ENCODE results near the gene METTL25. TPM values are rescaled to one million over a fixed set of nuclear protein-coding genes. Genes with fewer than 3 reads are reported as not detected.

METTL25 gene
- polyA plus RNA-seq, 1 of the 3 experiments (the other 2 are of a cell fraction): 3.0 TPM

- TF ChIP-seq, protein P1, sequence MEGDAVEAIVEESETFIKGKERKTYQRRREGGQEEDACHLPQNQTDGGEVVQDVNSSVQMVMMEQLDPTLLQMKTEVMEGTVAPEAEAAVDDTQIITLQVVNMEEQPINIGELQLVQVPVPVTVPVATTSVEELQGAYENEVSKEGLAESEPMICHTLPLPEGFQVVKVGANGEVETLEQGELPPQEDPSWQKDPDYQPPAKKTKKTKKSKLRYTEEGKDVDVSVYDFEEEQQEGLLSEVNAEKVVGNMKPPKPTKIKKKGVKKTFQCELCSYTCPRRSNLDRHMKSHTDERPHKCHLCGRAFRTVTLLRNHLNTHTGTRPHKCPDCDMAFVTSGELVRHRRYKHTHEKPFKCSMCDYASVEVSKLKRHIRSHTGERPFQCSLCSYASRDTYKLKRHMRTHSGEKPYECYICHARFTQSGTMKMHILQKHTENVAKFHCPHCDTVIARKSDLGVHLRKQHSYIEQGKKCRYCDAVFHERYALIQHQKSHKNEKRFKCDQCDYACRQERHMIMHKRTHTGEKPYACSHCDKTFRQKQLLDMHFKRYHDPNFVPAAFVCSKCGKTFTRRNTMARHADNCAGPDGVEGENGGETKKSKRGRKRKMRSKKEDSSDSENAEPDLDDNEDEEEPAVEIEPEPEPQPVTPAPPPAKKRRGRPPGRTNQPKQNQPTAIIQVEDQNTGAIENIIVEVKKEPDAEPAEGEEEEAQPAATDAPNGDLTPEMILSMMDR (IDR thresholded peaks at IDR 0.05): no peak
- TF ChIP-seq ELF1 (IDR thresholded peaks at IDR 0.05) (no peak), FOSL2 (IDR thresholded peaks at IDR 0.05; ENCODE audit: borderline replicate concordance, low read depth) (no peak), YY1 (IDR thresholded peaks at IDR 0.05; ENCODE audit: low read depth) (no peak), TAF1 (IDR thresholded peaks at IDR 0.05; ENCODE audit: borderline replicate concordance, low read depth, low read length) (no peak), TCF12 (IDR thresholded peaks at IDR 0.05) (no peak)
These were observed 156.6 kb downstream of the METTL25 start (continued) for GRCh38 chr12:82514880-82515279.

DNA sequence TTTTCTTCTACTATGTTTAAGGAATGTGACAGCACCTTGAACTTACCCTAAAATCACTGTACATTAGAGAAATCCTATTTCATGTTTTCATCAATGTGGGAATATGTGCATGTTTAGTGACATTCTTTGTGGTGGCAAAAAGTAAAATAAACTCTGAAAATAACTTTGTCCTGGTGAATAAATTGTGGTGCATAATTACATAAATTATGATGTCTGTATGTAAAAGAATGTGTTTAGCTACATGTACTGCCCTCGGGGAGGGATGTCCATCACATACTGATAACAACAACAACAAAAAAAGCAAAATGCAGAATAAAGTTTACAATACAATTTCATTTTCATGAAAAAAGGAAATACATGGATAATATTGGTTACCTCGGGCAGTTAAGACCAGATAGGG, 157.3 kb downstream of the METTL25 start:
- Histone ChIP-seq H3K36me3 (replicated peaks in 1 of 2; ENCODE audit: control insufficient read depth in 1 of 2, insufficient read depth in 2 of 2, low read length in 1 of 2) (no peaks in the 10 kb centered on the region), H3K27me3 (ENCODE audit: insufficient read depth) (no peaks in the 10 kb centered on the region), H3K9me3 (no peaks in the 10 kb centered on the region), H4K20me1 (ENCODE audit: insufficient read depth) (no peaks in the 10 kb centered on the region), H3F3A (replicated peaks; ENCODE audit: insufficient read depth) (no peaks in the 10 kb centered on the region), H3K4me3 (ENCODE audit: low read depth in 2 of 2, low read length in 1 of 2) (no peak overlapping the region), H3K9me2 (no peaks in the 10 kb centered on the region), H3K4me2 (no peak overlapping the region), H3K4me1 (ENCODE audit: control insufficient read depth in 1 of 2, insufficient read depth in 2 of 2, low read depth in 1 of 2, low read length in 1 of 2) (no peaks in the 10 kb centered on the region), H3K79me2 (ENCODE audit: insufficient read depth) (no peaks in the 10 kb centered on the region), H2AFZ (ENCODE audit: low read depth) (no peak overlapping the region), H3K9ac (no peak overlapping the region), H3K27ac (ENCODE audit: low read depth in 2 of 2, low read length in 1 of 2) (no peak overlapping the region)
- TF ChIP-seq GATA2 (CRISPR knock-in tag; IDR thresholded peaks at IDR 0.05): no peak
- TF ChIP-seq, protein P2, sequence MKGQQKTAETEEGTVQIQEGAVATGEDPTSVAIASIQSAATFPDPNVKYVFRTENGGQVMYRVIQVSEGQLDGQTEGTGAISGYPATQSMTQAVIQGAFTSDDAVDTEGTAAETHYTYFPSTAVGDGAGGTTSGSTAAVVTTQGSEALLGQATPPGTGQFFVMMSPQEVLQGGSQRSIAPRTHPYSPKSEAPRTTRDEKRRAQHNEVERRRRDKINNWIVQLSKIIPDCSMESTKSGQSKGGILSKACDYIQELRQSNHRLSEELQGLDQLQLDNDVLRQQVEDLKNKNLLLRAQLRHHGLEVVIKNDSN (IDR thresholded peaks at IDR 0.05; ENCODE audit: borderline replicate concordance, low read depth): no peak
- no peak for TF ChIP-seq MAX (IDR thresholded peaks at IDR 0.05; ENCODE audit: low read depth)
- TF ChIP-seq RXRA (IDR thresholded peaks at IDR 0.05; ENCODE audit: borderline replicate concordance, low read depth): no peak
- no peak for TF ChIP-seq YY1 (IDR thresholded peaks at IDR 0.05; ENCODE audit: low read depth)
- TF ChIP-seq SIN3A (IDR thresholded peaks at IDR 0.05; ENCODE audit: borderline replicate concordance, low read depth, low read length): no peak
- TF ChIP-seq REST (IDR thresholded peaks at IDR 0.05; ENCODE audit: low read depth, low read length): no peak
- TF ChIP-seq MXI1 (IDR thresholded peaks at IDR 0.05; ENCODE audit: low read depth, low read length): no peak
- no peak for TF ChIP-seq GABPA (IDR thresholded peaks at IDR 0.05; ENCODE audit: low read depth)
- no peak for TF ChIP-seq TEAD4 (IDR thresholded peaks at IDR 0.05; ENCODE audit: borderline replicate concordance, insufficient read depth)
- TF ChIP-seq USF2 (IDR thresholded peaks at IDR 0.05; ENCODE audit: borderline replicate concordance, low read depth, low read length): no peak
- no peak for TF ChIP-seq EP300 (IDR thresholded peaks at IDR 0.05; ENCODE audit: borderline replicate concordance in 1 of 2, low read depth in 1 of 2, low read length in 1 of 2)
- no peak for TF ChIP-seq RCOR1 (IDR thresholded peaks at IDR 0.05; ENCODE audit: low read length)
- TF ChIP-seq, protein P1 (IDR thresholded peaks at IDR 0.05): no peak
- TF ChIP-seq EZH2phosphoT487 (IDR thresholded peaks at IDR 0.05; ENCODE audit: borderline replicate concordance, low read depth): no peak
- TF ChIP-seq, protein P3, sequence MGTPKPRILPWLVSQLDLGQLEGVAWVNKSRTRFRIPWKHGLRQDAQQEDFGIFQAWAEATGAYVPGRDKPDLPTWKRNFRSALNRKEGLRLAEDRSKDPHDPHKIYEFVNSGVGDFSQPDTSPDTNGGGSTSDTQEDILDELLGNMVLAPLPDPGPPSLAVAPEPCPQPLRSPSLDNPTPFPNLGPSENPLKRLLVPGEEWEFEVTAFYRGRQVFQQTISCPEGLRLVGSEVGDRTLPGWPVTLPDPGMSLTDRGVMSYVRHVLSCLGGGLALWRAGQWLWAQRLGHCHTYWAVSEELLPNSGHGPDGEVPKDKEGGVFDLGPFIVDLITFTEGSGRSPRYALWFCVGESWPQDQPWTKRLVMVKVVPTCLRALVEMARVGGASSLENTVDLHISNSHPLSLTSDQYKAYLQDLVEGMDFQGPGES (IDR thresholded peaks at IDR 0.05; ENCODE audit: low read depth, low read length): no peak
- 54% methylated on average over 2 of the region's 2 CpGs for WGBS (ENCODE audit: low lambda C conversion rate)
- ChIA-PET CTCF (interaction anchor here (1.2 to 1.9 kb wide), 2 partner anchors 10 to 12 kb away, joined by 4 to 6 read pairs; no protein-coding TSS in a partner anchor), POLR2A (no interaction called here)
- no peak for DNase-seq

Data from SK-N-SH (cell line).